Spleen (tissue), 11 donors: ENCODE measurements around the gene MAP4K4. TPM values are rescaled to one million over a fixed set of nuclear protein-coding genes. Genes with fewer than 3 reads are reported as not detected.
A peak's percentile ranks its signal among the peaks of the same experiment; 100 is the strongest.

Source experiments
- DNase-seq: peaks from one replicate; pipeline ENCODE4 v3.0.0-alpha.2; 2020
- H3K27ac ChIP-seq, 8 donors: fragments of 200-600 bp; sonication (generic) in 7 of 8; 1 replicate in 4 of 8; 2 replicates in 4 of 8; pipeline versions ENCODE4 v1.5.0 to v1.8.0; 2016 to 2021; ENCODE audit warnings: inconsistent platforms in 4 of 8, mild to moderate bottlenecking in 4 of 8, moderate library complexity in 1 of 8
- H3K27me3 ChIP-seq, 7 donors: fragments of 200-600 bp; sonication (generic) in 6 of 7; replicated peaks in 1 of 7; 1 replicate in 4 of 7; 2 replicates in 3 of 7; pipeline versions ENCODE4 v1.5.0 to v1.8.0; 2016 to 2021; ENCODE audit warnings: inconsistent platforms in 3 of 7, mild to moderate bottlenecking in 1 of 7
- H3K36me3 ChIP-seq, 6 donors: fragments of 200-600 bp; sonication (generic) in 5 of 6; 1 replicate in 4 of 6; 2 replicates in 2 of 6; pipeline versions ENCODE4 v1.5.0 to v1.8.0; 2016 to 2021; ENCODE audit warnings: inconsistent platforms in 2 of 6
- H3K4me1 ChIP-seq, 6 donors: fragments of 200-600 bp; sonication (generic) in 5 of 6; 1 replicate in 3 of 6; 2 replicates in 3 of 6; pipeline versions ENCODE4 v1.5.0 to v1.8.0; 2016 to 2021; ENCODE audit warnings: inconsistent platforms in 3 of 6
- H3K4me3 ChIP-seq, 8 donors: fragments of 200-600 bp; sonication (generic) in 7 of 8; 1 replicate in 4 of 8; 2 replicates in 4 of 8; pipeline versions ENCODE4 v1.5.0 to v1.8.0; 2016 to 2021; ENCODE audit warnings: inconsistent platforms in 4 of 8, mild to moderate bottlenecking in 4 of 8, moderate library complexity in 2 of 8
- H3K9me3 ChIP-seq, 8 donors: fragments of 200-600 bp; sonication (generic) in 7 of 8; 1 replicate in 4 of 8; 2 replicates in 4 of 8; pipeline versions ENCODE4 v1.5.0 to v1.8.0; 2016 to 2021; ENCODE audit warnings: inconsistent platforms in 4 of 8
- POLR2A ChIP-seq, 3 donors: fragments of 450-650 bp; IDR thresholded peaks; one replicate each; pipeline ENCODE4 v1.5.1; 2017; ENCODE audit warnings: antibody characterized with exemption in 3 of 3, mild to moderate bottlenecking in 1 of 3
- POLR2AphosphoS5 ChIP-seq, 3 donors: sonication (generic); formaldehyde crosslinking; IDR thresholded peaks; one replicate each; pipeline ENCODE4 v1.5.1; 2017; ENCODE audit warnings: antibody characterized with exemption in 3 of 3
- WGBS, 5 donors: extraction: QIAGEN DNeasy Blood & Tissue Kit in 3 of 5; methylation state at CpG; one replicate each; pipeline versions ENCODE4 v1.1.5 to v1.1.7; 2013 to 2018; 5-methylcytosine and 5-hydroxymethylcytosine counted together
- intact Hi-C: fragments of 100-400 bp; cut with DNase I; formaldehyde crosslinking; loops from one replicate; pipeline ENCODE4 v1.15.0; 2023; ENCODE audit warnings: low total_unique reads
- polyA plus RNA-seq, 3 donors: library from polyadenylated mRNA; stranded (reverse); fragments of 200-250 nt; gene quantifications; one replicate each; pipeline ENCODE4 v1.2.1, GENCODE V29; 2013
- total RNA-seq, 7 donors: library from RNA; depleted of rRNA in 3 of 7; stranded (reverse); fragments of >200 nt in 3 of 7; fragmentation: NEBNext Ultra II Directional in 4 of 7; extraction: Animal tissue kit (Norgen Biotek cat#: 25700) in 4 of 7; gene quantifications; one replicate each; pipeline versions ENCODE4 v1.1.0 to v1.2.1, GENCODE V29; 2016 to 2021
- TF ChIP-seq, protein P1 (sequence below), 11 experiments: fragments of 200-600 bp in 7 of 11; fragments of 450-650 bp in 4 of 11; sonication (generic) in 4 of 11; IDR thresholded peaks in 8 of 11; conservative IDR thresholded peaks in 3 of 11; 1 replicate in 7 of 11; 2 replicates in 4 of 11; pipeline versions ENCODE4 v1.4.0 to v1.8.0; 2016 to 2021; ENCODE audit warnings: antibody characterized with exemption in 11 of 11, inconsistent platforms in 4 of 11, mild to moderate bottlenecking in 1 of 11
- donor health status: healthy with polysubstance abuse.
- donor health status: DM: no; HTN: no; CAD: no; lungs with moderate emphysema.
- donor health status: DM: no; HTN: no; CAD: no.
- donor health status: Bipolar disorder and iron deficiency.
- donor health status: healthy.
- donor health status: DM: no; HTN: no; CAD: no.
- donor health status: DM: yes; HTN: yes; CAD: no.

Gene MAP4K4
- total and polyA plus RNA-seq, 10 donors = 16.7 to 108 (median 71.7) TPM

DNA sequence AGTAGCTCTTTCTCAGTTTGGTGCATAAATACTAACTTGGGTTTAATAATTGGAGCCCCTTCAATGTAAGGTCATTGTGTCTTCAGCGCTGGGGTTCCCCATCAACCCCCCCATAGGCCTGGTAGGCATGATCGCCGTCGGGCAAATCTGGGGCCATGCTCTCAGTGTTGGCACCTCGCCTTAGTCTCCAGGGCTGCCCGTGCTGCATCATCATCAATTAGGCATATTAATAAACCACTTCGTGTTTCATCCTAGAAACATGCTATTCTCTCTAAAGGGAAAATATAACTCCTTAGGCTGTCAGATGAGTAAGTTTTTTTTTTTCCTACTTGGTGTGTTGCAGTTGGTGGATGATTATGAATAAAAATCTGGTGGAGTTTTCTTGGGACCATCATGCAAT, 197.5 kb downstream of the MAP4K4 start:
- H3K27ac ChIP-seq = no peak overlapping the region
- no peak for DNase-seq
- TF ChIP-seq POLR2A (IDR thresholded peaks at IDR 0.05) (no peak), POLR2AphosphoS5 (IDR thresholded peaks at IDR 0.05) (no peak)
- TF ChIP-seq, protein P1, sequence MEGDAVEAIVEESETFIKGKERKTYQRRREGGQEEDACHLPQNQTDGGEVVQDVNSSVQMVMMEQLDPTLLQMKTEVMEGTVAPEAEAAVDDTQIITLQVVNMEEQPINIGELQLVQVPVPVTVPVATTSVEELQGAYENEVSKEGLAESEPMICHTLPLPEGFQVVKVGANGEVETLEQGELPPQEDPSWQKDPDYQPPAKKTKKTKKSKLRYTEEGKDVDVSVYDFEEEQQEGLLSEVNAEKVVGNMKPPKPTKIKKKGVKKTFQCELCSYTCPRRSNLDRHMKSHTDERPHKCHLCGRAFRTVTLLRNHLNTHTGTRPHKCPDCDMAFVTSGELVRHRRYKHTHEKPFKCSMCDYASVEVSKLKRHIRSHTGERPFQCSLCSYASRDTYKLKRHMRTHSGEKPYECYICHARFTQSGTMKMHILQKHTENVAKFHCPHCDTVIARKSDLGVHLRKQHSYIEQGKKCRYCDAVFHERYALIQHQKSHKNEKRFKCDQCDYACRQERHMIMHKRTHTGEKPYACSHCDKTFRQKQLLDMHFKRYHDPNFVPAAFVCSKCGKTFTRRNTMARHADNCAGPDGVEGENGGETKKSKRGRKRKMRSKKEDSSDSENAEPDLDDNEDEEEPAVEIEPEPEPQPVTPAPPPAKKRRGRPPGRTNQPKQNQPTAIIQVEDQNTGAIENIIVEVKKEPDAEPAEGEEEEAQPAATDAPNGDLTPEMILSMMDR (IDR thresholded peaks at IDR 0.05 in 8 of 11, conservative IDR thresholded peaks at IDR 0.05 in 3 of 11) = no peak
- H3K9me3 ChIP-seq = no peaks in the 10 kb centered on the region
- no peak overlapping the region for H3K4me3 ChIP-seq
- H3K36me3 ChIP-seq = peaks cover 0 to 50% (median 34%) of the 10 kb centered on the region in 6 donors
- H3K4me1 ChIP-seq = peaks cover 0 to 14% (median 0%) of the 10 kb centered on the region in 6 donors
- 94 to 96% (median 96%) methylated on average over 7 of the region's 7 CpGs for WGBS, 5 donors
- H3K27me3 ChIP-seq = no peaks in the 10 kb centered on the region
- intact Hi-C loops = no loop called here

DNA sequence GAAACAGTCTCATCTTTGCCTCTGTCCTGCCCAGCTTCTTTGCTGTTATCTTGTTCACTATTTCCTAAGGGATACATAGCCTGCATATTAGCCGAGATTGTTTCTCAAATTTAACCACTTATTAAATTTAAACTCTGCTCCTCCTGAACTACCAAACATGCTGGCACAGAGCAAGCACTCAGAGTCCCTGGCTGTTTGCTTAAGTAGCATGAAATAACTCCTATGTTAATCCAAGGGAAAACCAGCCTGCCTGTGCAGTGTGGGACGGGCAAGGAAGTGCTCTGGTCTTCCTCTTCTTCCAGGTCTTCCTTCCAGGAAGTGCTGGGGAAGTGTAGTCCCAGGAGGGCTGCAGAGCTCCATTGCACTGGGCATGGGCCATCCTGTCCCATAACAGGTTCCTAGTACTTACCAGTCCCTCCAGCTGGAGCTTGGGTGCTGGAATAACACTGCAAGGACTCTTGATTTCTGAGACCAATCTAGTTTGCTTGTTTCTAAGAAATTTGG, 198.4 kb downstream of the MAP4K4 start:
- Histone ChIP-seq H3K4me3 (no peak overlapping the region), H3K4me1 (peaks cover 0 to 20% (median 0%) of the 10 kb centered on the region in 6 donors), H3K36me3 (peaks cover 0 to 42% (median 27%) of the 10 kb centered on the region in 6 donors), H3K27ac (peak overlapping the region in 3 of 8 donors; percentile 2 to 85 (median 78)), H3K27me3 (no peaks in the 10 kb centered on the region), H3K9me3 (peaks cover 0 to 5% (median 0%) of the 10 kb centered on the region in 8 donors)
- 84 to 92% (median 88%) methylated on average over 2 of the region's 2 CpGs for WGBS, 5 donors
- TF ChIP-seq POLR2A (IDR thresholded peaks at IDR 0.05) (no peak), POLR2AphosphoS5 (IDR thresholded peaks at IDR 0.05) (no peak)
- TF ChIP-seq, protein P1 (IDR thresholded peaks at IDR 0.05 in 8 of 11, conservative IDR thresholded peaks at IDR 0.05 in 3 of 11) = no peak
- DNase-seq = no peak
- intact Hi-C loops = no loop called here

DNA sequence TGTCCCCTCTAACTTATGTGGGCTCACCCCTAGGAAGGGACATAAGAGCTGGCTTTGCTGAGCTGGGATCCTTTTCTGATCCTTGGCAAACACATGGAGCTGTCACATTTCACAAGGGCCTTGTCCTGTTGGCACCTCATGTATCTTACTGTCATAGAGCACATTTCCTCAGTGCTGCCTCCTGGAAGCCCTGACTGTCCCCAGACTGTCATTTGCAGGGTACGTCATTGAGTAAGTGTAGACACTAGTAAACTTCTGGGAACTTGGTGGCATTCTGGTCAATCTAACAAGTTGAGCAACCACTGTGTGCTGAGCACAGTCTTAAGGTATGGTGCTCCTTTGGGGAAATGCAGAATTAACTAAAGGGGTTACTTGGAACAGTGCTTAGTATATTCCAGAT, 199.8 kb downstream of the MAP4K4 start:
- Histone ChIP-seq H3K9me3 (peaks cover 0 to 14% (median 5%) of the 10 kb centered on the region in 8 donors), H3K36me3 (peaks cover 0 to 27% (median 16%) of the 10 kb centered on the region in 6 donors), H3K27me3 (no peaks in the 10 kb centered on the region), H3K27ac (peak overlapping the region in 5 of 8 donors; percentile 44 to 85 (median 69)), H3K4me1 (peaks cover 0 to 20% (median 0%) of the 10 kb centered on the region in 6 donors), H3K4me3 (no peak overlapping the region)
- TF ChIP-seq, protein P1 (IDR thresholded peaks at IDR 0.05 in 8 of 11, conservative IDR thresholded peaks at IDR 0.05 in 3 of 11) = no peak
- TF ChIP-seq POLR2A (IDR thresholded peaks at IDR 0.05) = no peak
- peak in 1 of 3 donors; percentile 86 for TF ChIP-seq POLR2AphosphoS5 (IDR thresholded peaks at IDR 0.05)
- WGBS, 5 donors = 58 to 94% (median 64%) methylated on average over 1 of the region's 1 CpG
- intact Hi-C loops = no loop called here
- DNase-seq = no peak

DNA sequence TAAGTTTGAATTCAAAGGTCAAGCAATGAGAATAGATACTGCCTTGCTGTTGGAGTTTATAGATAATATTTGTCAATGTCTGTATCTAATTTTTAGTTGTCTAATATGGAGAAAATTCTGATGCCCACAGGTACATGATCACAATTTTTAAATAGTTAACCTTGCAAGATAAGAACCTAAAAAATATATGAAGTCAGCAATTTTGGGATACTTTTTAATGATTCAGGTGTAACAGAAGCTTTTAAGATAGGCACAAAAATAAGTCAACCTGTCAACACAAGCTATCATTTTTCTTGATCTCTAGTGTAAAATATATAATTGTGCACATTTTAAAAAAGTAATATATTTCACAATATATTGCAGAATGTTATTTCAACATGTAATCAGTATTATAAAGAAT, 201.8 kb downstream of the MAP4K4 start:
- TF ChIP-seq POLR2A (IDR thresholded peaks at IDR 0.05) (no peak), POLR2AphosphoS5 (IDR thresholded peaks at IDR 0.05) (no peak)
- TF ChIP-seq, protein P1 (IDR thresholded peaks at IDR 0.05 in 8 of 11, conservative IDR thresholded peaks at IDR 0.05 in 3 of 11) = no peak
- peaks cover 0 to 8% (median 0%) of the 10 kb centered on the region in 6 donors for H3K36me3 ChIP-seq
- no peaks in the 10 kb centered on the region for H3K27me3 ChIP-seq
- H3K4me3 ChIP-seq = no peak overlapping the region
- intact Hi-C loops = no loop called here
- H3K4me1 ChIP-seq = peaks cover 0 to 20% (median 0%) of the 10 kb centered on the region in 6 donors
- peaks cover 0 to 17% (median 8%) of the 10 kb centered on the region in 8 donors for H3K9me3 ChIP-seq
- no peak for DNase-seq
- peak overlapping the region in 1 of 8 donors; percentile 85 for H3K27ac ChIP-seq
